MCF 10A (cell line): ENCODE data around the gene MRPL3. TPM values are rescaled to one million over a fixed set of nuclear protein-coding genes. Genes with fewer than 3 reads are reported as not detected.

ENCODE experiments used
- BruUV-seq: library from RNA; stranded (reverse); fragments of 400-500 nt; replicated peaks from 2 replicates; lab custom pipeline; 2021; lab: Mats Ljungman, UMichigan
- CTCF ChIA-PET: fragments of 300-600 bp; sonication (Branson Sonifier 250); formaldehyde crosslinking; extraction: SDS; loops from one replicate; lab custom pipeline; 2021; ENCODE audit warnings: antibody characterized with exemption, inconsistent platforms; lab: Yijun Ruan, JAX
- POLR2A ChIA-PET: fragments of 300-600, 350-650 bp; sonication (Branson Sonifier 250); formaldehyde crosslinking; extraction: SDS; loops from one replicate; lab custom pipeline; 2020; ENCODE audit warnings: antibody characterized with exemption, inconsistent platforms; lab: Yijun Ruan, JAX
- DNase-seq: peaks from one replicate; pipeline ENCODE4 v3.0.0-alpha.2; 2018; ENCODE audit not compliant: unreplicated experiment
- H3K27ac Mint-ChIP-seq: one replicate; pipeline ENCODE4 v1.8.0; 2022; ENCODE audit warnings: mild to moderate bottlenecking, low read depth, mixed read lengths; ENCODE audit not compliant: unreplicated experiment
- H3K27me3 Mint-ChIP-seq: one replicate; pipeline ENCODE4 v1.8.0; 2022; ENCODE audit warnings: mixed read lengths; ENCODE audit not compliant: insufficient read depth, unreplicated experiment
- H3K36me3 Mint-ChIP-seq: one replicate; pipeline ENCODE4 v1.8.0; 2022; ENCODE audit warnings: mild to moderate bottlenecking, moderate library complexity, mixed read lengths; ENCODE audit not compliant: insufficient read depth, unreplicated experiment
- H3K4me1 Mint-ChIP-seq: one replicate; pipeline ENCODE4 v1.8.0; 2022; ENCODE audit warnings: mixed read lengths; ENCODE audit not compliant: insufficient read depth, unreplicated experiment
- H3K4me3 Mint-ChIP-seq: one replicate; pipeline ENCODE4 v1.8.0; 2022; ENCODE audit warnings: mild to moderate bottlenecking, moderate library complexity, mixed read lengths; ENCODE audit not compliant: unreplicated experiment
- H3K9me3 Mint-ChIP-seq: one replicate; pipeline ENCODE4 v1.8.0; 2022; ENCODE audit warnings: mixed read lengths; ENCODE audit not compliant: unreplicated experiment
- CTCF ChIP-seq: fragments of 200-600 bp; IDR thresholded peaks from one replicate; pipeline ENCODE4 v1.8.0; 2022; ENCODE audit warnings: antibody characterized with exemption, mild to moderate bottlenecking; ENCODE audit not compliant: unreplicated experiment
- intact Hi-C: fragments of 100-400 bp; cut with micrococcal nuclease; formaldehyde crosslinking; loops from 2 replicates; pipeline ENCODE4 v1.14.1; 2022
- total RNA-seq: library from RNA; stranded (reverse); gene quantifications from 2 replicates; pipeline ENCODE4 v1.2.3, GENCODE V29; 2022

The MRPL3 gene
- total RNA-seq, 1 experiment from 2014 or later = 179 TPM

DNA sequence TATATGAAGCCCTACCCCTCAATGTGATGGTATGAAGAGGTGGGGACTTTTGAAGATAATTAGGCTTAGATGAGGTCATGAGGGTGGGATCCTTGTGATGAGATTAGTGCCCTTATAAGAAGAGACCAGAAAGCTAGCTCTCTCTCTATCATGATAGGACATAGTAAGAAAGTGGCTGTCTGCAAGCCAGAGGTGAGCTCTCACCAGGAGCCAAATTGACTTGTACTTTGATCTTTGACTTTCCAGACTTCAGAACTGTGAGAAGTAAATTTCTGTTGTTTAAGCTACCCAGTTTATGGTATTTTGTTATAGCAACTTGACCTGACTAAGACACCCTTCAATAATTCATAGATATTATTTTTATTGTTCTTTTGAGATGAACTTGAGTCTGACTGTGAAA, 29.9 kb upstream of the MRPL3 start:
- CTCF ChIA-PET = interaction anchor here (1.7 kb wide), 1 partner anchor 11 kb away, joined by 4 read pairs; no protein-coding TSS in a partner anchor
- no peak overlapping the region for H3K27ac Mint-ChIP-seq
- TF ChIP-seq CTCF = no peak
- DNase-seq = no peak
- intact Hi-C loops = loop anchor here (10.0 kb wide), 1 partner anchor 478 kb away; no protein-coding TSS in a partner anchor
- H3K36me3 Mint-ChIP-seq = no peaks in the 10 kb centered on the region
- BruUV-seq = no TSS peak
- peaks cover 23% of the 10 kb centered on the region for H3K27me3 Mint-ChIP-seq
- peaks cover 13% of the 10 kb centered on the region for H3K4me1 Mint-ChIP-seq
- no peak overlapping the region for H3K4me3 Mint-ChIP-seq
- no peaks in the 10 kb centered on the region for H3K9me3 Mint-ChIP-seq
- POLR2A ChIA-PET = no interaction called here

DNA sequence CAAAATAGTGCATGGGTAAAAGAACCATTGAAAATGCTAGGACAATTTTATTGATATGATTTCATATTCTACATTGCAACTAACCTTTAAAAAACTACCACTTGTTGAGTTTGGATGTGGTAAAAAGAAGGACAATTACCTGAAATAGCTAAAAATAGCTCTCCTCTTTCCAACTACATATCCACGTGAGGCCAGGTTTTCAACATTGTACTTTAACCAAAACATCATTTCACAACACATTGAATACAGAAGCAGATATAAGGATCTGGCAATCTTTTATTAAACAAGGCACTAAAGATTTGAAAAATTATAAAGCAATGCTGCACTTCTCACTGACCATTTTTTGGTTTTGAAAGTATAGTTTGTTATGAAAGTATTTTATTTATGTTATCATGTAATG, 28.1 kb upstream of the MRPL3 start:
- Mint-ChIP-seq H3K4me1 (peaks cover 11% of the 10 kb centered on the region), H3K27ac (no peak overlapping the region), H3K27me3 (peaks cover 32% of the 10 kb centered on the region), H3K4me3 (no peak overlapping the region), H3K9me3 (no peaks in the 10 kb centered on the region), H3K36me3 (no peaks in the 10 kb centered on the region)
- ChIA-PET CTCF (interaction anchor here (1.3 kb wide), 1 partner anchor 13 kb away, joined by 3 read pairs; no protein-coding TSS in a partner anchor), POLR2A (interaction anchor here (1.2 kb wide), 1 partner anchor 28 kb away, joined by 3 read pairs; no protein-coding TSS in a partner anchor)
- TF ChIP-seq CTCF = no peak
- no peak for DNase-seq
- BruUV-seq = no TSS peak
- intact Hi-C loops = loop anchor here (10.0 kb wide), 1 partner anchor 476 kb away; no protein-coding TSS in a partner anchor

GRCh38 chr3:131530388-131530787, 27.6 kb upstream of the MRPL3 start:
- CTCF ChIA-PET = interaction anchor here (1.3 kb wide), 1 partner anchor 12 kb away, joined by 3 read pairs; no protein-coding TSS in a partner anchor
- peaks cover 7% of the 10 kb centered on the region for H3K4me1 Mint-ChIP-seq

More at GRCh38 chr3:131530388-131530787, 27.6 kb upstream of the MRPL3 start:
- DNase-seq = no peak
- no TSS peak for BruUV-seq
- no peak for TF ChIP-seq CTCF
- Mint-ChIP-seq H3K36me3 (no peaks in the 10 kb centered on the region), H3K27me3 (peaks cover 34% of the 10 kb centered on the region), H3K4me3 (no peak overlapping the region), H3K9me3 (no peaks in the 10 kb centered on the region), H3K27ac (no peak overlapping the region)
- POLR2A ChIA-PET = interaction anchor here (0.7 kb wide), 1 partner anchor 545 kb away, joined by 3 read pairs; no protein-coding TSS in a partner anchor
- intact Hi-C loops = loop anchor here (10.0 kb wide), 1 partner anchor 476 kb away; no protein-coding TSS in a partner anchor
